ENCODE measurements around the gene C5orf63.

Gene C5orf63

DNA sequence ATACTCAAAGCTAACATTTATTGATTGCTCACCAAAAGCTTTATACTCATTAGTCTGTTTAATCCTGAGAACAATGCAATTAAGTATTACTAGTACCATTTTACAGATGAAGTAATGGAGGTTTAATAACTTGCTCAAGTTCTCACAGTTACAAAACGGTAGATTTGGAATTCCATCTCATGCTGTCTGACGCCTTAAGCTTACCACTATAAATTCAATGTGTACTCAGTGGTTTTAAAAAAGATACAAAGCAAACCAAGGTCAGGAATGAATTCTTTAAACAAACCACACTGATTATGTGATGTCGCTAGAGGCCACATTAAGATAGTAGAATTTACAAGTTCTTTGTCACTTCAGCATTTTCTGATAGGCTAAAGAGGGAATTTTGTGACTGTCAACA is 1.2 kb upstream of the C5orf63 start:
- no peak overlapping the region for H3K4me3 ChIP-seq (ENCODE audit: low read depth, low read length)
- no peak for DNase-seq (ENCODE audit: low read depth)
- TF ChIP-seq, protein P1, sequence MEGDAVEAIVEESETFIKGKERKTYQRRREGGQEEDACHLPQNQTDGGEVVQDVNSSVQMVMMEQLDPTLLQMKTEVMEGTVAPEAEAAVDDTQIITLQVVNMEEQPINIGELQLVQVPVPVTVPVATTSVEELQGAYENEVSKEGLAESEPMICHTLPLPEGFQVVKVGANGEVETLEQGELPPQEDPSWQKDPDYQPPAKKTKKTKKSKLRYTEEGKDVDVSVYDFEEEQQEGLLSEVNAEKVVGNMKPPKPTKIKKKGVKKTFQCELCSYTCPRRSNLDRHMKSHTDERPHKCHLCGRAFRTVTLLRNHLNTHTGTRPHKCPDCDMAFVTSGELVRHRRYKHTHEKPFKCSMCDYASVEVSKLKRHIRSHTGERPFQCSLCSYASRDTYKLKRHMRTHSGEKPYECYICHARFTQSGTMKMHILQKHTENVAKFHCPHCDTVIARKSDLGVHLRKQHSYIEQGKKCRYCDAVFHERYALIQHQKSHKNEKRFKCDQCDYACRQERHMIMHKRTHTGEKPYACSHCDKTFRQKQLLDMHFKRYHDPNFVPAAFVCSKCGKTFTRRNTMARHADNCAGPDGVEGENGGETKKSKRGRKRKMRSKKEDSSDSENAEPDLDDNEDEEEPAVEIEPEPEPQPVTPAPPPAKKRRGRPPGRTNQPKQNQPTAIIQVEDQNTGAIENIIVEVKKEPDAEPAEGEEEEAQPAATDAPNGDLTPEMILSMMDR (IDR thresholded peaks at IDR 0.05; ENCODE audit: low read depth, low read length, missing control alignments): no peak

DNA sequence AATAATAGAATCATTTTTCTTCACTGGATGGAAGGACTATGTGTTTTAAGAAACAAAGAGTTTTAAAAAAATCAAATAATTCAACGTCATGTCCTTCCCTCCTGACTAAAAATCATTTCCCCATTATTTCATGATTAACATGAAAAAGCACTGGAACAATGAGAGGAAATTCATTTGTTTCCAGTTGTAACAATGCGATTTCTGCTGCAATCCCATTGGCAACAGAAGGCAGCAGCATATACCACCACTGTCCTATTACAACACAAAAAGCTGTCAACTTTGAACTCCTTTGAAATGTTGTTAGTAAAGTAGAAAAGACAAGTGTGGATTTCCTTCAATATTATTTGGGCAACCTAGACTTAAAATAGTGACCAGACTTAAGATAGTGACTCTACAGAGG is 3.1 kb downstream of the C5orf63 start:
- H3K4me3 ChIP-seq (ENCODE audit: low read depth, low read length): no peak overlapping the region
- TF ChIP-seq, protein P1 (IDR thresholded peaks at IDR 0.05; ENCODE audit: low read depth, low read length, missing control alignments): no peak
- no peak for DNase-seq (ENCODE audit: low read depth)

DNA sequence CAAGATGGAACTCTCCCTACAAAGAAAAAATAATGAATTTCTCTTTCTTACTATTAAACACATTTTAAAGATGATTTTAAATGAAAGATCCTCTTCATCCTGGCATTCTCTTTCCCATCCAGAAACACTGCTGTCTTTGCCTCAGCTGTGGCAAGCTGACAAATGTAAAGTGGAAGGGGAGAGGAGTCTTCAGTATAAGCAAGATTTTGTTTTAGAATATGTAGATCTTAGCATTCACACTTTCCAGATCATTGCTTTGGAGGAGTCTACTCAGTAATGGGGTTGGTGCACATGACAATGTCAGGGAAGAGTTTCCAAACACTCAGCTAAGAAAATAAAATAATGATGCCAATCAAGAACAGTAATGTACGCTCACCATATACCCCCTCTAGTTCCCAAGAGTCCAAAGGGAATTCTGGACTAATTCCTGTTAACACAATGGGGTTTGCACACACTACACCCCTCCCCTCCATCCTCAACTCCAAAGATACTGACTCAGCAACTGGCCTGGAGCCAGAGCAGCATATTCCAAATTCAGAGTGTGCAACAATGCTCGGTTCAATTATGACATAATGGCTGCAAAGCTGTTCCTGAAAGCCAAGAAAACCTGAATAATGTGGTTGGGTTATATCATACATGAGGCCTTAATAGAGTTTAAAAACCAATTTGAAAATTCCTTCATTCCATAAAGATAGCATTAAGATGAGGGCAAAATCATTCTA is 4.6 kb downstream of the C5orf63 start:
- no peak for DNase-seq (ENCODE audit: low read depth)
- TF ChIP-seq, protein P1 (IDR thresholded peaks at IDR 0.05; ENCODE audit: low read depth, low read length, missing control alignments): no peak

DNA sequence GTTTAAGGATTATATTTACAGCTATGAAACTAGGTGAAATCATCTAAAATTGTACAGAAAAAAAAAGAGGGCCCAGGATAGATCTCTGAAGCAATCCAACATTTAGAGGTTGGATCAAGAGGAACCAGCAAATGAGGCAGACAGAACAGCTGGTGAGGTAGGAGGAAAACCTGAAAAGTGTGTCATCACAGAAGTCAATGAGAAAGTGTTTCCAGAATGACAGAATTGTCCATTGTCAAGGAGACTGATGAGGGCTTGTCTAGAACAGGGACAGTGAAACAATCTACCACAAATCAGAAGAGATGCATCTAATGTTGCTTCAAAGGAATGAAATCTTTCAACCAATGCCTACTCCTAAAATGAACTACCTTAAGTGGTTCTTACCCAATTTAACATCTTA is 6.6 kb downstream of the C5orf63 start:
- no peak overlapping the region for H3K4me3 ChIP-seq (ENCODE audit: low read depth, low read length)
- TF ChIP-seq, protein P1 (IDR thresholded peaks at IDR 0.05; ENCODE audit: low read depth, low read length, missing control alignments): no peak
- DNase-seq (ENCODE audit: low read depth): no peak

More for the DNA sequence above, 4.6 kb downstream of the C5orf63 start:
- no peak overlapping the region for H3K4me3 ChIP-seq (ENCODE audit: low read depth, low read length)

DNA sequence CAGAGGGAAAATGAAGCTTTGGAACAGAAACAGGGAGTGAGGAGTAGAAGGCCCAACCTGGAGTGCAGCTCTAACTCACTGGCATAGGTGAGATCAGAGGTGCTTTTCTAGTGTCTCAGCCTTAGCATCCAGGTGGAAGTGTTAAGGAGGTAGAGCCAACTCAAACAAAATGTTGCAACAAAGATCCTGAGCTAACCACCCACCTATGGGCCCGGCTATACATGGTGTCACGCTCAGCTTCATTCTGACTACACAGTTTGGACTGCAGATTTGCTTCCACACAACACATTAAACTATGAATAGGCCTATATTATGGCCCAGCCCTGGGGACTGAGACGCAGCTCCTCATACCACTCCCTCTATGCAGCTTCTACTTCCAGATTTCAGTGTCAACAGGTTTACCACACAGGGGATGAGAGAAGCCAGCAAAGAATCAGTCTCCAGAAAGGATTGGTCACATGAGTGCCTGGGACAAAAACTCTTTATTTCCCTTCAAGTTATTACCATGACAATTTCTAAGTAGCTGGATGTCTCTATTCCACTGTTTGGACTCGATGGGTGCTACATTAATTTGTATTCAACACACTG is 9.0 kb downstream of the C5orf63 start:
- TF ChIP-seq, protein P1 (IDR thresholded peaks at IDR 0.05; ENCODE audit: low read depth, low read length, missing control alignments): no peak
- no peak for DNase-seq (ENCODE audit: low read depth)
- H3K4me3 ChIP-seq (ENCODE audit: low read depth, low read length): no peak overlapping the region

DNA sequence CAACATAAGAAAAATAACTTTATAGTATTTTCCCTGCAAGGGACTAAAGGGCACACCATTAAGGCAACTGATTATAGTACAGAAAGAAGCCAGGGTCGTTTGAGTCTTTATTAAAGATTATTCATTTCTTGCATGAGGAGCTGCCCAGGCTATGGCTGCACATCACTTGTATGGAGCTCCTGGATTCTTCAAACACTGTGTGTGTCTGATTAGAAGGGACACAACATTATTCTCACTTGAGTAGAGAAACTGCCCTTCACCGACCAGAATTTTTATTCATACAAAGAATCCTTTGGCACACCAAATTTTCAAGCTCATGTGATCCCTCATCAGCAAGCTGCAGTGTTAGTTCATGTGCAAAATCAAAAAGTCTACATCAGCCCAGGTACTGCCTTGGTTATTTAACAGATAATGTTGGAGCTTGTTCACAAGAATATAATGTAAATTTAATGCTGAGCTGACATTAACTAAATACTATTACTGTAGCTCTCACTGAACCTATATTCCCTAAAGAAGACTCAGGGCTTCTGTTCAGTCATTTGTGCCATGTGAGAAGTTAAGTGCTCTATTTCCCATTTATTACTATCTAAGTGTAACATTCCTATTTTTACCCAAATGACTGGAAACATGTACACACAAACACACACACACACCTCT is 9.9 kb downstream of the C5orf63 start:
- no peak overlapping the region for H3K4me3 ChIP-seq (ENCODE audit: low read depth, low read length)
- DNase-seq (ENCODE audit: low read depth): no peak
- TF ChIP-seq, protein P1 (IDR thresholded peaks at IDR 0.05; ENCODE audit: low read depth, low read length, missing control alignments): no peak
